ENCODE measurements around the gene PRPF40B. TPM values are rescaled to one million over a fixed set of nuclear protein-coding genes. Genes with fewer than 3 reads are reported as not detected.

PRPF40B gene
- total RNA-seq, 3 donors from 2014 or later (not counting 1 experiment from before 2014, with no cell fraction given), result 5.6 to 6.8 (median 5.9) TPM

- no peak for TF ChIP-seq CTCF (IDR thresholded peaks at IDR 0.05)
- Histone ChIP-seq H3K36me3 (ENCODE audit: control insufficient read depth, insufficient read depth, low read length) (no peaks in the 10 kb centered on the region), H3K27ac (ENCODE audit: low read length) (no peak overlapping the region), H3K27me3 (ENCODE audit: control insufficient read depth, insufficient read depth, low read length) (no peaks in the 10 kb centered on the region), H3K4me3 (ENCODE audit: low read length) (no peak overlapping the region), H3K4me1 (ENCODE audit: control insufficient read depth, insufficient read depth, low read length) (peaks cover 4% of the 10 kb centered on the region), H3K9me3 (ENCODE audit: control insufficient read depth, insufficient read depth, low read length) (no peaks in the 10 kb centered on the region)
- H3K4me3 Mint-ChIP-seq, result no peak overlapping the region
- H3K36me3 Mint-ChIP-seq, result no peaks in the 10 kb centered on the region
- H3K27me3 Mint-ChIP-seq (ENCODE audit: low read depth in 2 of 2), result no peaks in the 10 kb centered on the region
- peaks cover 49 to 55% of the 10 kb centered on the region in 2 donors for H3K4me1 Mint-ChIP-seq
- H3K27ac Mint-ChIP-seq, result no peak overlapping the region
- intact Hi-C loops (cut with micrococcal nuclease), result no loop called here
- no peak for ATAC-seq
- 92% methylated on average over 3 of the region's 3 CpGs for WGBS (ENCODE audit: insufficient coverage)
- no peak for DNase-seq
- no peaks in the 10 kb centered on the region for H3K9me3 Mint-ChIP-seq
Observed at GRCh38 chr12:49692851-49693250, 69.5 kb downstream of the PRPF40B start.

DNA sequence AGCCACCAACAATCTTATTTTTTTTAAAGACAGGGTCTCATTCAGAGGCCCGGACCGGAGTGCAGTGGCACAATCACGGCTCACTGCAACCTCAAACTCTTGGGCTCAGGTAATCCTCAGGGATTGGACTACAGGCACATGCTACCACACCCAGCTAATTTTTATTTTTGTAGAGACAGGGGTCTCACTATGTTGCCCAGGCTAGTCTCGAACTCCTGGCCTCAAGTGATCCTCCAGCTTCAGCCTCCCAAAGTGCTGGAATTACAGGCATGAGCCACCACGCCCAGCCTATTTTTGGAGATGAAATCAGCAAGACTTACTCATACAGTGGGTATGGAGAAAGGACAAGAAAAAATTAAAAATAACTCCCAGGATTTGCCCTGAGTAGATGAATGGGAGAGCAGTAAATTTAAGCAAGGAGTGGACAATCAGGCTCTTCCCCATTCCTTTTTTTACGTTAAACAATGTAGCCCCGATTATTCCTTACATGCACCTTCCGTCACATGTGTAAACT, 70.6 kb downstream of the PRPF40B start:
- H3K4me3 ChIP-seq (ENCODE audit: low read length), result no peak overlapping the region
- no peaks in the 10 kb centered on the region for H3K9me3 Mint-ChIP-seq
- H3K27ac ChIP-seq (ENCODE audit: low read length), result no peak overlapping the region
- peaks cover 15% of the 10 kb centered on the region for H3K4me1 ChIP-seq (ENCODE audit: control insufficient read depth, insufficient read depth, low read length)
- ATAC-seq, result no peak
- no peaks in the 10 kb centered on the region for H3K9me3 ChIP-seq (ENCODE audit: control insufficient read depth, insufficient read depth, low read length)
- TF ChIP-seq CTCF (IDR thresholded peaks at IDR 0.05), result no peak
- intact Hi-C loops (cut with micrococcal nuclease), result no loop called here
- H3K27me3 Mint-ChIP-seq (ENCODE audit: low read depth in 2 of 2), result no peaks in the 10 kb centered on the region
- no peaks in the 10 kb centered on the region for H3K36me3 Mint-ChIP-seq
- H3K27ac Mint-ChIP-seq, result no peak overlapping the region
- WGBS (ENCODE audit: insufficient coverage), result 97% methylated on average over 6 of the region's 8 CpGs
- DNase-seq, result no peak
- no peaks in the 10 kb centered on the region for H3K27me3 ChIP-seq (ENCODE audit: control insufficient read depth, insufficient read depth, low read length)
- no peak overlapping the region for H3K4me3 Mint-ChIP-seq
- peaks cover 52 to 57% of the 10 kb centered on the region in 2 donors for H3K4me1 Mint-ChIP-seq
- H3K36me3 ChIP-seq (ENCODE audit: control insufficient read depth, insufficient read depth, low read length), result no peaks in the 10 kb centered on the region

Other genes starting within 250 kb of the PRPF40B start
- 1 to 10 TPM; 1.2 to 1.7 (median 1.6) TPM for gene KCNH3, start 84.5 kb upstream of the PRPF40B start, total RNA-seq
- 10 to 100 TPM; 78.4 to 96.5 (median 83.9) TPM for gene MCRS1, start 55.4 kb upstream of the PRPF40B start, total RNA-seq
- under 1 TPM; 0.56 to 0.85 (median 0.77) TPM for gene FAM186B, start 17.9 kb upstream of the PRPF40B start, total RNA-seq
- 10 to 100 TPM; 54.2 to 82.6 (median 58.7) TPM for gene FMNL3, start 83.8 kb downstream of the PRPF40B start, total RNA-seq
- gene TMBIM6, start 118.0 kb downstream of the PRPF40B start, total RNA-seq, result 100 to 1,000 TPM; 326 to 375 (median 366) TPM
- gene NCKAP5L, start 204.9 kb downstream of the PRPF40B start, total RNA-seq, result 10 to 100 TPM; 16.7 to 19.3 (median 16.8) TPM
- 1 to 10 TPM; 4.0 to 6.0 (median 4.4) TPM for gene BCDIN3D, start 219.5 kb downstream of the PRPF40B start, total RNA-seq

Measured in natural killer cell (primary cell).